Activated T-cell treated with anti-CD3 and anti-CD28 coated beads for 24 hours (primary cell): Measurements from ENCODE around the gene ERCC6L.
A peak's percentile ranks its signal among the peaks of the same experiment; 100 is the strongest.
"Not testable (repeated sequence)": the region's sequence is repeated elsewhere in the genome, so short reads cannot be mapped to it uniquely, and the experiment has no call there.

Experiments
- DNase-seq: peaks from one replicate; pipeline ENCODE4 v3.0.0-alpha.2; 2020; ENCODE audit warnings: low read depth

ERCC6L gene

DNA sequence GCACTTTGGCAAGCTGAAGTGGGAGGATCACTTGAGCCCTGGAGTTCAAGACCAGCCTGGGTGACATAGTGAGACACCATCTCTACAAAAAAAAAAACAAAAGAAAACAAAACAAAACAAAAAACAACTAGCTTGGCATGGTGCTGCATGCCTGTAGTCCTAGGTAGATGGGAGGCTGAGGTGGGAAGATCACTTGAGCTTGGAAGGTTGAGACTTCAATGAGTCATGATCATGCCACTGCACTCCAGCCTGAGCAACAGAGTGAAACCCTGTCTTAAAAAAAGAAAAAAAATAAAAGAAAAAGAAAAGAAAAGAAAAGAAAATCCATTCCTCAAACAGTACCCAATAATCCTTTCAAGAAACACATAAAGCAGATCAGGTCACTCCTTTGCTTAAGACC, 14.9 kb upstream of the ERCC6L start:
- DNase-seq: no peak

DNA sequence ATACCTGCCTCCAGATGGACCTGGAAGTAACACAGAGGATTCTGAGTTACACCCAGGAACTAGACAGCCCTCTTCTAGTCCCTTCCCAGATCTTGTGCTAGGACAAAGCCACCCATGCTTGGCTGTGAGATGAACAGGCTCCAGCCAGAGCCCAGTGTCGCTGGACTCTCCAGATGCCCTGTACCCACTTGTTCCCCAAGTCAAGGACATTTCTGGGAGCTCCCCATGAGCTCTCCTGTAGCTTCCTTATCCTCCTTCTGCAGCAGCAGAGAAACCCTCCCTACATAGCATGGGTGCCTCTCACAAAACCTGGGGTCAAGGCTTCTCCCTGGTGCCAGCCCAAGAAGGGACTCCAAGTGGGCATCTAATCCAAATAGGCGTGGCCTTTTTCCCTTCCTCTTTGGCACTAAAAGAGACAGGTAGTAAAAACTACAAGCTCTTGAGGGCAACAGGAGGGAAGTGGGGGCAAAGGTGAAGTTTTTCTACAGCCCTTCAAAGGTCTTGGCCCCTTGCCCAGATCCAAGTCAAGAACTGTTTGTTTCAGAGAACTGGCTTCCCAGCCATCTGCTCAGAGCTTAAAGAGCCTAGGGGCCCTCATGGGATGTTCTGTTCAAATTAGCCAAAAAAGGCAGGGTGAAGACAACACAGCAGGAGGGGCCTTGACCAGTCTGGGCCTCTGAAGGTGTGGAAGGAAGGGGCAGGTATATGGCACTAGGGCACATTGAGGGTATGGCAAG, 8.5 kb upstream of the ERCC6L start:
- DNase-seq: no peak

DNA sequence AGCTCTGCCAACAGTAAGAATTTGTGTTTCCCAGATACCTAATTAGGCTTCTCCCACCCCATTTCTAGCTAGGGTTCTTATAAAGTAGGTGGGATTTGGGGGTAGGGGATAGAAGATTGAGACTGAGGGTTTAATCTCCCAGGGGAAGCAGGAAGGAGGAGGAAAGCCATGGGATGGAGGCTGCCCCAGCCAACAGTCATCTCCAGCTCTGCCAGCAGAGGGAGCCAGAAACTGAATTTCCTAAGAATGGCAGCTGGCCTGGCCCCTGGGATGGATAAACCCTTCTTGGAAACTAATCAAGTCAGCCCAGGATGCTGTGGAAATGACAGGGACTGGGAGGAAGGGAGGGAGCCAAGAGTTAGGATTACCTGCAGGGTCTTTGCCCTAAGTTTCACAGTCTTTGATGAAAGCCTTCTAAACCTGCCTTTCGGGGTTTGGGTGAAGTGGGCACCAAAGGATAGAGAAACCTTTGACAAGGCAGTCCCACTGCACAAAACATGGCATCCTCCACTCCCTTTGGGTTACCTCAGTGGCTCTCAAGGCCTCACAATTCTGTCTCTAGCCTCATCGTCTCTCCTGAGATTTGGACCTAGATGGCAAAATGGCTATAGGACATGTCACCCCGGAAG, 6.7 kb upstream of the ERCC6L start:
- DNase-seq: no peak

DNA sequence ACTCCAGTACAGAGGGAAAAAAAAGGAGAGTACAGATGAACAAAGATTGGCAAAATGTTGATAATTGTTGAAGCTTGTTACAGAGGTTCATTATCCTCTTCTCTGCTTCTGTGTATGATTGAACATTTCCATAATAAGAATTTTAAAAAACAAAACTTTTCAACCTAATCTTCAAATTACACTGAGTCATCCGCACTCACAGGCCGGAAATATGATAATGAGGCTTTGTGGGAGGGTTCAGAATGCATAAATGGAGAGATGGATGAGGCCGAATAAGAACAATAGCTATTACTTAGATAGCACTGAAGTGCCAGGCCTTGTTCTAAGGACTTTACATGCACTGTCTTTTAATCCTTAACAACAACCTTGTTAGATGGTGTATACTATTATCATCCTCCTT, 4.6 kb upstream of the ERCC6L start:
- DNase-seq: no peak

DNA sequence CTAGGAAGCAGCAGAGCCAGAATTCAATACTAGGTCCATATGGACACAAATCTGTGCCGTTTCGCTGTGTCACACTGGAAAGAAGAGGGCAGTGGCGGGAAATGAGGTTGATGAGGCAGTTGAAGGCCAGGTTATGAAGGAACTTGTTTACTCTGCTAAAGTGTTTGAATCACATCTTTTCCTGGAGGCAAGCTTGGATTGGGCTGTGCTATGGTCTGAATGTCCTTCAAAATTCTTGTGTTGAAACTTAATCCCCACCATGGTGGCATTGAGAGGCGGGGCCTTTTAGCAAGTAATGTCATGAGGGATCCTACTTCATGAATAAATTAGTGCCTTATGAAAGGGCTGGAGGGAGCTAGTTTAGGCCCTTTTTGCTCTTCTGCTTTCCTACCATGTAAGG, 2.1 kb upstream of the ERCC6L start:
- DNase-seq: no peak

DNA sequence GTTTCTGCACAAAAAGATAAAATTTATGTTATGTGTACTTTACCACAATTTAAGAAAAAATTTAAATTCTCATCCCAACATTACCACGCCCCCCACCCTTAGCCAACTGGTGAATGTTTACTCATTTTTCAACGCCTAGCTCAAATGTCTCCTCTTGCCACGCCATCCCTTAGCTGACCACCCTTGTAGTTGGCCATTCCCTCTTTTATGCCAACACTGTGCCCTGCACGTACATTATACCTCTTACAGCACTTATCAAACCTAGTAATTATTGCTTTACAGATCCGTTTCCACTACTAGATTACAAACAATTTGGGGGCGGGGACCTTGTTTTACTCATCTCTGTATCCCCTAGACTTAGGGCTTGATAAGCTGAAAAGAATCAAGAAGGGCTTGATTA, 644 bp downstream of the ERCC6L start:
- no peak for DNase-seq

DNA sequence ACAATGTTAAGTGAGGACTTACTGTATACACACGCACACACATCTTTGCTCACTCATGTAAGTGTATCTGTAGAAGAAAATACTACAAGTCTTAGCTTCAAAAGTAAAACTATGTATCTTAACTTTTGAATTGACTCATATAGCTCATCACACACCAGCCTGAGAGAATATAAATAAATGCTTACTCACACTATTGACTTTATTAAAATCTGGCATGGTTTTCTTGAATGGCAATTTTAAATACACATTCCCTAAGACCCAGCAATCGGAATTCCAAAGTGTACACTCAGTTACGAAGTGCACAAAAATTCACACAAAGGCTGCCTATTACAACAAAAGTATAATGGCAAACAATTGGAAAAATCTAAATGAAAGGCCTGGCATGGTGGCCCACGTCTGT, 2.0 kb downstream of the ERCC6L start:
- DNase-seq: no peak

DNA sequence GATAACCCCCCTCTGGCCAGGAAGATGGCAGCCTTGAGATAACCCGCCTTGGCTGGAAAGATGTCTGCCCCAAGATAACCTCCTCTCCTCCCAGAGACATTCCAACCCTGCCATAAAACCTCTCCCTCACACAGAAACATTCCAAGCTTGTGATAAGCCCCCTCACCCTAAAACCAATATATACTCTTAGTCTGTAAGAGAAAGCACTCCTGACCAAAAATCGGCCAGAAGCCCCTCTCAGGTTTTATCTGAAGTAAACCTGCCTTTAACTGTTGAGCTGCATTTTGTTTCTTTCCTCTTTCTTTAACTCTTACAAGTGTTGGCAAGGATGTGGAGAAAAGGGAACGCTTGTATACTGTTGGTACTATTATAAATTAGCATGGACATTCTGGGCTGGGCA, 8.5 kb downstream of the ERCC6L start:
- no peak for DNase-seq

DNA sequence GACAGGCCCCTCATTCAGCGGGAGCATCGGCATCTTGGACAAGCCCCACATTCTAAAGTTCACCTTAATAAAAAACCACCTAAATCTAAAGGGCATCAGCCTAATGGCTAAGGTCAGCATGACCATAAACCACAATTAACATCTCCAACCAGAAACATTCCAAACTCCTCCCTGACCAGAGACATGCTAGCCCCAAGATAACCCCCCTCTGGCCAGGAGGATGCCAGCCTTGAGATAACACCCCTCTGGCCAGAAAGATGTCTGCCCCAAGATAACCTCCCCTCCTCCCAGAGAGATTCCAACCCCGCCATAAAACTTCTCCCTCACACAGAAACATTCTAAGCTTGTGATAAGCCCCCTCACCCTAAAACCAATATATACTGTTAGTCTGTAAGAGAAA, 18.5 kb downstream of the ERCC6L start:
- not testable (repeated sequence) for DNase-seq

DNA sequence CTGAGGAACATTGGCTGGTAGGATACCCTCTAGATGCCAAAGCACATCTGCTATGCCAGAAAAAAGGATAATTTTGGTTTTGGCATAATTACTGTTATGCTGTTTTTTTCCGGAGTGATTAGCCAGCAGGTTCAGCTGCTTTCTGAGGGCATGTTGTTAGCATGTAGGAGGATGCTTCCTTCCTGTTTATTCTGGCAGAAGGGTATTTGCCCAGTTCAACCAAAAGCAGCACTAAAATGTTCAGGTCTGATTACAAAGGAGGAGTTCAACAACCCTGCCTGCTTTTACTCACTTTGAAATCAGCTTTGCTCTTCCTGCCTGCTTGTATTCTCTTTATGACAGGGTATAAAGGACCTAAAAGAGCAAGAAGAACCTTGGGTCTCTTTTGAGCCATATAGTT, 21.9 kb downstream of the ERCC6L start:
- DNase-seq: no peak

DNA sequence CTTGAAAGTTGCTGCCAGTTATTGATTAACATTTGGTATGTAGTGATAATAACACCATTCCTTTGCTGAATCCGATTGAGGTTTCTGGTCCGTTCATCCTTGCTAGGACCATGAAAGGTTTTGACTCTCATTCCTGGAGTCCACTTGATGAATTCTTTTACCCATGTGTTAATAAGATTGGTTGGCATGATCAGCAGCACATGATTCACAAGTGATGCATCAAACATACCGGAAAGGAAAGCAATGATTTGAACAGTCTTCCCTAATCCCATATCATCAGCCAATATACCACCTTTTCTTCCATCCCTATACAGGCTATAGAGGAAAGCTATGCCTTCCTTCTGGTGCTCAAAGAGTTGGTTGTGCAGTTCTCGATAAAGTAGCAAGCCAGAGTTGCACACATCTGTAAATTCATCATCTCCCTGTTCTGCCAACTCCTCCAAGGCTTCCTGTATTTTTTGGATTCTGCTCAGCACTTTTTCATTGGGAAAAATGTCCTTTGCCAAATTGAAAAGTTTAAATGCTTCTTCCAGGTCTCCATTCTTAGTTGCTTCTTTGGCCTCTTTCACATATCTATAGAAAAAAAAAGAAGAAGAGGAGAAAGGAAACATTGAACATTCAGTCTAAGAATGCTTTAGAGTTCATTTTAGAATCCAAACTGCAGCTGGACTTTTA, 30.6 kb downstream of the ERCC6L start:
- no peak for DNase-seq

DNA sequence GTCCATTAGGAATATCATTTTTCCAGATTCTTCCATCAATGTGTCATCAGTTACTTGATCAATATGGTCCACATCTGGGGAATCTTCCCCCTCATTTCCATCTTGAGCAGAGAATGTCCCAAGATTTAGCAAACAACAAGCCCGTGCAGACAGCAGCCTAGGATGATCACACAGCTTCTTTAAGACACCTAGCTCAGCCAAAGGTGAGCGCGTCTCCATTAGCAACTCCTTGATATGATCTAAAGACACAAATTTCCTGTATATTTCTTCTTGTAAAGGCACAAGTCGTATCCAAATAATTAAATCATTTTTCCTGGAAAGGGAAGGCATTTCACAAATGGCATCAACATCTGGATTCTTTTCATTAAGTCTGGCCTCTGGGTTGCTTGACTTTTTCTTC, 31.5 kb downstream of the ERCC6L start:
- DNase-seq: no peak

DNA sequence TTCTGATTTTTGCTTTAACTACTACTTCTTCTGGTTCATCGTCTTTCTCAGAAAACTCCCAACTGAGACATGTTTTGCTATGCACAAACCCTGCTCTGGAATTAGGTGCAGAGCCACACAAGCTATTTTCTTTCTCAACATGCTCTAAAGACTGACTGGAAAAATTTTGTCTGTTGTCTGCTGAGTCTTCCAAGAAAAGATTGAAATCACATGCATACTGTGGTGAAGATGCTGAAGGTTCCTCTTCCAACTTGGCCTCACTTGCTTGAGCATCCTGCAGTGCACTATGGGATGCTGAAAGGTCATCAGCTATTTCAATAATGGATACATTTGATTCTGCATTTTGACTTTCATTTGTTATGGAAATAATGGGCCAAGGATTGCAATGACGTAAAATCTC, 33.1 kb downstream of the ERCC6L start:
- DNase-seq: no peak

DNA sequence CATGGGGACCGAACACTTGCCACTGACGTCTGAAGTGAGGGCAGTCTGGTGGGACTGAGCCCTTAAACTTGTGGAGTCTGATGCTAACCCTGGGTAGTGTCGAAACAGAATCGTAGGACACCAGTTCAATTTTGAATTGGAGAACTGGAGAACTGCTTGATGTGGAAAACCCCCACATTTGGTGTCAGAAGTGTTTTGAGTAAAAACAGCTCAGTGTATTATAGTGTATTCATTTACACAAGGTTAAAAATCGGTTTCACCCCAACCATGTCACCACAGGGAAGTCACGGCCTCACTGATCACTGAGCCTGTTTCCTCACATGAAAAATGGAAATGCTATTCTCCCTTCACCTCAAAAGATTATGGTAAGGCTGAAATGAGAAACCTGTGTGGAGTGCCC, 35.4 kb downstream of the ERCC6L start:
- DNase-seq: no peak

DNA sequence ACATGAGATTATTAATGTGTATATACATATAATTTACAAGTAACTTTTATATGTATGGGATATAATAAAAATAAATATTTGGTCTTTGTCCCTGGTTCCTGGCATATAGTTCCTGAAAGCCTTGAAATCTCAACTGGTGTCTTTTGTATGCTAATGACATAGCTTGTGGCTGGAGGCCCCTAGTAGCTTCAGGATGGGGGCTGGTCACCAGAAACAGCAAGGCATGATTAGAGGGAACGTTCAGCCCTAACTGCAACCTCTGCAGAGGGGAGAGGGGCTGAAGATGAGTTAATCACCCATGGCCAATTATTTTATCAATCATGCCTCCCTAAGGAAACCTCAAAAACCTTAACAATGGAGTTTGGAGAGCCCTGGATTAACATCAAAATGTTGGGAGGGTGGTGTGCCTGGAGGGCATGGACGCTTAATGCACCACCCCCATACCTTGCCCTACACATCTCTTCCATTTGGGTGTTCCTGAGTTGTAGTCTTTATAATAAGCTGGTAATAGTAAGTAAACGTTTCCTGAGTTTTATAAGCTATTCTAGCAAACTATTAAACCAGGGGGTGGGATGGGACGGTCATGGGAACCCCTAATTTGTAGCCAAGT, 35.9 kb downstream of the ERCC6L start:
- no peak for DNase-seq

DNA sequence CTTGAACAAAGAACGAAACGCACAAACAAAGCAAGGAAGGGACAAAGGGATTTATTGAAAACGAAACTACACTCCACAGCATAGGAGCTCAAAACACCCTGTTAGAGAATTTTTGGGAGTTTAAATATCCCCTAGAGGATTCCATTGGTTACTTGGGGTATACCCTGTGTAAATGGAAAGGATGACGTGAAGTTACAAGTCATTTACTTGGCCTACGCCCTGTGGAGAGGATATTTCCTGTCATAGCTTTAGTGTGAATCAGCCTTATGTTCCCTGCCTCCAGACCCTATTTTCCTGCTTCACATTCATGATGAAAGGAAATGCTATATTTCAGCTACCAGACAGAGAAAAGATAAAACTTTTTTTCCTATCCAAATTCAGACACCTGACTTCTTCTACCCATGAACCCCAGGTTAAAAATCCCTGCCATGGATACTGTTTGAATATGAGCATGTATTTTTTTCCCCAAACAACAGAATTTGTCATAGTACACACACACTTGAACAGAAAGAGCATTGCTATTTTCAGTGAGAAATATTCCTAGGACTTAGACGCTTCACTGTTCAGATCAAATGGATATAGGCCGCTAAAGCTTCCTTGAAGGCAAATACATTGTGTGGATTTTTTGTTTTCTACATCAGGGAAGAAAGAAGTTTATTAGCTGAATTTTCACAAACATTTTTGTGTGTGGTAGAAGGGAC, 36.8 kb downstream of the ERCC6L start:
- DNase-seq: no peak

DNA sequence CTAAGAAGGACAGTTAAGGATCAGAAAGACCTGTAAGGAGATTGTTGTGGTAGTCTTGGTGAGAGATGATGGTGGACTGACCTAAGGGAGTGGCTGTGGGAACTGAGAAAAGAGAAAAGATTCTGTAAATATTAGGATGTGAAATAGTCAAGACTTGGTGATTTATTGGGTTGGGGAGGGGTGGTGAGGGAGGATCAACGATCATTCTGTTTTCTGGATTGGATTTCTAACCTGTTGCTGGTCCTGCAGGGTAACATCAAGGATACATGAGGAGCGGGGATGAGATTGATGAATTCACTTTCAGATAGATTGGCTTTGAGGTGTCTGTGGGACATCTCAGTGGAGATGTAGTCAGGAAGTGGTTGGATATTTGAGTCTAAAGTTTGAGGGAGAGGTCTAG, 55.9 kb downstream of the ERCC6L start:
- DNase-seq: no peak

DNA sequence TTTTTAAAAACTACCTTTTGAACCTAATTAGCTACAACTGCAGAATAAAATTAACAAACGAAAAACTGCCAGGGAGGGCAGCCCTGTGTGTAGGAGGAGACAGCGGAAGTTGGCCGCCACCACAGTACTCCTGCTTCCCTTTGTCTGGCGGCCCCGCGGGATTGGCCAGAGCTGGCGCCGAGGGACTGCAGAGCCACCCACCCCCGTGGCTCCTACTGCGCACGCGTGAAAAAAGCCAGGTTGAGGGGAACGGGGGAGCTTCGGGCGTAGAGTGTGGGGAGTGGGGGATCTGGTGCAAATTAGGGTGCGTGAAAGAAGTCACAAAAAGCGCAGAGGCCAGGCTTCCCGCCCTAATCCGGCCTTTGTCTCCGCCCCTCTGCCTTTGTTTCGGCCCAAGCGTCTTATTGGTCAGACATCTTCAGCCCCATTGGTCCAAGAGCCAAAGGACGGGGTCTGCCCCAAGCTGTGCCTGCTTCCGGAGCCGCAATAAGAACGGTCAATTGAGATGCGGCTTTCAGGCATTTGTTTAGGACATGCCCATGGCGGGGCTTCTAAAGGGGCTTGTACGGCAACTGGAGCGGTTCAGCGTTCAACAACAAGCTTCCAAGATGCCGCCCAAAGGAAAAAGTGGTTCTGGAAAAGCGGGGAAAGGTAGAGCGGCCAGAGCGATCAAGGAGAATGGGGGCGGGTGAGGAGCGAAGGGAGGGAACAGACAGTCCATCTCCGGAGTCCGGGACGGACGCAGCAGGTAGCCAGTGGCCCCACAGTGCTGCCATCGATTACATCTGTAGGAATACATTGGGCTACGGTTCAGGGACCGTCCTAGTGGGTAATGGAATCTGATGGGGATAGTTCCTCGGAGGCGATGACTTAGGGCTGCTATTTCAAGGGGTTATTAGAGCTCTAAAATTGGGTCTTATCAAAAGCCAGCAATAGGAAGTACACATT, 57.4 kb downstream of the ERCC6L start, which contains the start of gene PIN4:
TSS of gene PIN4 (plus strand) at position 580 of the 948 bp plus-strand sequence. CDS start at position 609, 29 bp downstream.
- peak; percentile 72 for DNase-seq

DNA sequence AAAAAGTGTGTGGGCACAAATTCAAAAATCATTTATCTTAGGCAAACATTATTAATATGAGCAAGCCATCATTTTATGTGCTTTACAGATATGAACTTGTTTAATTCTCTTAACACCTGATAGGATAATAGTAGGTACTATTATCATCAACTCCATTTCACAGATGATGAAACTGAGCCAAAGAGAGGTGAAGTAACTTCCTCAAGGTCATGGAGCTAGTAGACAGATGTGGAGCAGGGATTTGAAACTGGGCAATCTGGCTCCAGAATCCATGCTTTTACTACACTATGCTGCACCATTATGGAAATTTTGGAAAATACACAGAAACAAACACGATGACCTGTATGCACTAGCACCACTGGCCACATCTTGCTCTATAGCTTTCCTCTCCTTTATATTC, 58.3 kb downstream of the ERCC6L start:
- no peak for DNase-seq

DNA sequence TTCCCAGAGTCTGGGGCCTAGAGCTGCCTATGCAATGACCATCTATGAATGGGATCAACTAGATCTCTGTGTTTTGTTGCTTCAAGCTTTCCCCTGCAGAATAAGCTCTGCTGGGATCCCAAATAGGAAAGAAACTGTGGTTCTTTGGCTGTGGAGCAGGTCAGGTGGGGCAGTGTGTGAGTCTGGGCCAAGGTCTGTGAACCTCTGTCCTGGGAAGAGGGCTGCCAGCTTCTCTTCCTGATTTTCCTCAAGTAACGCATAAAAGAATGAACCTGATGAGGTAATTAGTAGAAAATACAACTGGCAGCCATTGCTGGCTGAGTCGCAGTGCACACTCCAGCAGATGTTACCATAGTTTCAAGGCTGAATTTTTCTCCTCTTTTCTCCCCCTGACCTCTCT, 61.8 kb downstream of the ERCC6L start:
- DNase-seq: no peak

DNA sequence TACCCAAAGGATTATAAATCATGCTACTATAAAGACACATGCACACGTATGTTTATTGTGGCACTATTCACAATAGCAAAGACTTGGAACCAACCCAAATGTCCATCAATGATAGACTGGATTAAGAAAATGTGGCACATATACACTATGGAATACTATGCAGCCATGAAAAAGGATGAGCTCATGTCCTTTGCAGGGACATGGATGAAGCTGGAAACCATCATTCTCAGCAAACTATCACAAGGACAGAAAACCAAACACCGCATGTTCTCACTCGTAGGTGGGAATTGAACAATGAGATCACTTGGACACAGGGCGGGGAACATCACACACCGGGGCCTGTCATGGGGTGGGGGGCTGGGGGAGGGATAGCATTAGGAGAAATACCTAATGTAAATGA, 62.5 kb downstream of the ERCC6L start:
- DNase-seq: not testable (repeated sequence)
